GM11168 (cell line): ENCODE measurements around the gene YIPF7.

Experiments
- in situ Hi-C: fragments of 300-500 bp; cut with MboI; formaldehyde crosslinking; loops from one replicate; pipeline ENCODE4 v1.12.0; 2022; ENCODE audit warnings: low sequenced_read_pairs; ENCODE audit not compliant: unreplicated experiment

YIPF7 gene

GRCh38 chr4:44651425-44651824 is at the start of gene YIPF7:
Gene YIPF7, minus strand, starts transcription at chr4:44651625. Its CDS starts 1,525 bp downstream, at chr4:44650100.
- in situ Hi-C loops, result no loop called here

DNA sequence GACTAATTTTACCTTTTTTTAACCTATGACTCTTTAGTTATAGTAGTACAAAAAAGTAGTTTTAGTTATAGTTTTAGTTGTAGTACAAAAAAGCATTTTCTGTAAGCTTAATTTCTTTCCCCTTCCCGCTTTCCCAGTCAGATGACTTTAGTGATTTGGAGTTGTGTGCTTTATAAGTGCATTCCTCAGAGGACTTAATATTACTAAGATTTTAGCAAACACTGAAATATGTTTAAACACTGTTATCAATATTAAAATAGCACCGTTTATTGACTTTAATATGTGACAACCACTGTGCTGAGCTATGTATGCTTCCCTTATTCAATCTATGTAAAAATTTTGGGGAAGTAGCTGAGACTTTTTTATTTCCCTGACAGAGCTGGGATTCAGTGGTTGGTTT is 49.6 kb upstream of the YIPF7 start:
- in situ Hi-C loops, result no loop called here

GRCh38 chr4:44700427-44700826 is 49.0 kb upstream of the YIPF7 start:
- in situ Hi-C loops, result no loop called here

DNA sequence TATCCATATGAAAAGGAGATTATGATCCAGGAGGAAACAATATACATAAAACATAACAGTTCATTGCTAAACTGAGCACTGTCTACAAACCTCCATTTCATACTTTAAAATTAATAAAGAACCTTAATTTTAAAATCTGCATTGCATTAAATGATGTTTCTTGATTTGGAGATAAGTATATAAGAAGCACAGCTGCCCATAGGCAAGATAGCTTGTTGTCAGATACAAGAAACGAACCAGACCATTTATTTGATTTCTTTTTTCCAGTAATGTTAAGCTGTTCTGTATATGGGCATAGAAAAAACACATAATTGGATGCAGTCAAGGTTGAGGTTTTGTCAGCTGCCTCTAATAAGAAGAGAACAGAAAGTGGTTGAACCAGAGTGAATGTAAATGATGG is 33.2 kb upstream of the YIPF7 start:
- in situ Hi-C loops, result no loop called here

DNA sequence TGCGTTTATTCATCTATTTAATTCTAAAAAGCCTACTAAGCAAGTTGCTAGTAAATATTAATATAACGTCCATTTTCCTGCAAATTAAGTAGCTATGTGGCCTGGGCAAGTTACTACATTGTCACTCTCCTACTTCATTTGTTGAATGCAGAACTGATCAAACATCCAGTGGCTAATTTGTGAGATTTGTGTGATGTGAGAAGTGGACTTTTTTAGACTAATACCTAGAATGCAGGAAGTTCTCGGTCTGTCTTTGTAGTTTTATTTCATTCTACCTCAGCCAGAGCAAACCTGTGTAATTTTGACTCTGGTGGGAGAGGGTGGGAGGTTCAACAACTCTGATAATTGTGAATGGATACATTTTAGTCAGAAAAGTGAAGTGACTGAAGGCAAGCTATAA is 27.6 kb upstream of the YIPF7 start:
- in situ Hi-C loops, result no loop called here

DNA sequence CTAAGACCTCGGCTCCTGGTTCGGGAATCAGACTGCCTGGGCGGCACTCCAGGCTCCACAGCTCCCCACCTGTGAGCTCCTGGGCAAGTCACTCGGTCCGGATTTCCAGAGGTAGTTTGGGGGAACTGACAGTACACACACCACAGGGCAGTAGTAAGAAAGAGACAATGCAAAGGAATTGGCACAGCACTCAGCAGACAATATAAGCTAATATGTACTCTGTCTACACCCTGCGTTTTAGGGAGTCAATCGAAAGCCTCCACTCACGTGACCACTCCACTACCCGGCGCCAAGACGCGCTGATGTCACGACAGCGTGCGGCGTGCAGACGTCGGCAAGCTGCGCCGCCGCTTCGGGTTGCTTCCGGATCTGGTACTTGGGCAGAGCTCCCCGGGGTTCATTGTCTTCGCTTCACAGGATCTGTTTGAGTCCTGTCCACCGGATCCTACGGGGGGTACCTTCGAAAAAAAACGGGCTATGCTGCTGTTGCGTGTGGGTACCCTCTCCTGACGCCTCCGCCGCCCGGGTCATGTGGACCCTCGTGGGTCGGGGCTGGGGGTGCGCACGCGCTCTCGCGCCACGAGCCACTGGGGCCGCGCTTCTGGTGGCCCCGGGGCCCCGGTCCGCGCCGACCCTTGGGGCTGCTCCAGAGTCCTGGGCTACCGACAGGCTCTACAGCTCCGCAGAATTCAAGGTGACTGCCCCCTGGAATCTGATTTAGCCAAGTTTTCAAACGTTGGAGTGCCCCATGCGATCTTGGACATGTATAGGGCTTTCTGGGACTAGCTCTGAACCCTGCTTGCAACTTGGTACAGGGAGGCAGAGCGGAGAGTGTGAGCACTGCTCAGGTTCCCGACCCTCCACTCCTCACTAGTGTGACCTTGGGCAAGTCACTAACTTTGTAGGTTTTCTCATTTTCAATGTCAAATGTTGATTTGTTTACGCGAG is 26.9 kb upstream of the YIPF7 start, which contains the start of gene GUF1:
Gene GUF1, plus strand, starts transcription at position 327 of the 948 bp plus-strand sequence. Its CDS starts 203 bp downstream, at position 530.
- in situ Hi-C loops, result no loop called here

GRCh38 chr4:44675366-44675765 is 23.9 kb upstream of the YIPF7 start:
- in situ Hi-C loops, result no loop called here

GRCh38 chr4:44674471-44674870 is 23.0 kb upstream of the YIPF7 start:
- in situ Hi-C loops, result no loop called here

GRCh38 chr4:44671636-44672035 is 20.2 kb upstream of the YIPF7 start:
- in situ Hi-C loops, result no loop called here

DNA sequence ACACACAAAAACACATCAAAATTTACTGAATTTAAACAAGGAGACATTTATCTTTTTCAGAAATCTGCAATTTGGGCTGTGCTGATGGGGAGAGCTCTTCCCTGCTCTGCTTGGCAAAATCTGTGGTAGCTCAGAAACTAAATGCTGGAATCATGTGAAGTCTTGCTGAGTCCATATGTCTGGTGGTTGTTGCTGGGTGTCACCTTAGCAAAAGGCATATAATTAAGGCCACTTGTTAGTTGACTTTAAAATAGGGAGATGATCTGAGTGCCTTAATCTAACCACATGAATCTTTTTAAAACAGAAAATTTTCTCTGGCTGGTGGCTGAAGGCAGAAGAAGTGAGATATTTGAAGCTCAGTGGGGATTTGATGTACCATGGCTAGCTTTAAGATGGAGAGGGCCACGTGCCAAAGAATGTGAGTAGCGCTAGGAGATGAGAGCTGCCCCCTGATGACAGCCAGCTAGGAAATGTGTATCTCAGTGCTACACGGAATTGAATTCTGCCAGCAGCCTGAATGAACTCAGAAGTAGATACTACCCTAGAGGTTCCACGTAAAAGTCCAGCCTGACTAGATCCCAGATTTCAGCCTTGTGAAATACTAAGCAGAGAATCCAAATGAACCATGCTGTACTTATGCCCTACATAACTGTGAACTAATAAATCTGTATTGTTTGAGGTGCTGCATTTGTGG is 19.2 kb upstream of the YIPF7 start:
- in situ Hi-C loops, result no loop called here

GRCh38 chr4:44668526-44668925 is 17.1 kb upstream of the YIPF7 start:
- in situ Hi-C loops, result no loop called here

DNA sequence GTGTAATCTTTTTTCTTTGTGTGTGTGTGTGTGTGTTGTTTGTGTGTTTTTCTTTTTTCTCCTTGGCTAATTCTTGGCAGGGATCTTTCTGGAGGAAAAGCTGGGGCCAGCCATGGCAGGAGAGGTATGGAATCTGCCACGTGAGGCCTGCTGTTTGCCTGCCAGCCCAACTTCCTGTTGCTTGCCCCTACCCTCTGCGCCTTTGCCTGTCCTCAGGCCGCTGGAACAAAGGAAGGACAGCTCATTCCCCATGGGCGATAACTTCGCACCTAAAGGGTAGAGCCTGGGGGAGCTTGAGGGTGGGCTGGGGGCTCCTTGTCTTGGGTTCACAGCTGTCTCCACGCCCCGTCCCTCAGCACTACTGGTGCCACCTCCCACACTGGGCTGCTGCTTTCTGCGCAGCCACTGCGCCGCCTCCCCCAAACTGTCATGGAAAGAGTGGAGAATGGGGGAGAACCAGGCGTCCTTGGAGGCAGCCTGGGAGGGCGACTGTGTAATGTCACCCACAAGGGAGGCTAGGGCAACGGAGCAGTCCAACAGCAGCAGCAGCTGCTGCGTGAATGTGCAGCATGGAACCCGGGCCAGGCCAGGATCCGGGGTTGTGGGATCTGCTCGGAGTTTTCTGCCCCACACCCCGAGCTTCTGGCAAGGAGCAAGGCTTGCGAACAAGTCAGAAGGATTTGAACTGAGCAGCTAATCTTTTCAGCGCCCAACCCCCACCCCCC is 12.3 kb upstream of the YIPF7 start:
- in situ Hi-C loops, result no loop called here

GRCh38 chr4:44662623-44663005 is 11.2 kb upstream of the YIPF7 start:
- in situ Hi-C loops, result no loop called here

DNA sequence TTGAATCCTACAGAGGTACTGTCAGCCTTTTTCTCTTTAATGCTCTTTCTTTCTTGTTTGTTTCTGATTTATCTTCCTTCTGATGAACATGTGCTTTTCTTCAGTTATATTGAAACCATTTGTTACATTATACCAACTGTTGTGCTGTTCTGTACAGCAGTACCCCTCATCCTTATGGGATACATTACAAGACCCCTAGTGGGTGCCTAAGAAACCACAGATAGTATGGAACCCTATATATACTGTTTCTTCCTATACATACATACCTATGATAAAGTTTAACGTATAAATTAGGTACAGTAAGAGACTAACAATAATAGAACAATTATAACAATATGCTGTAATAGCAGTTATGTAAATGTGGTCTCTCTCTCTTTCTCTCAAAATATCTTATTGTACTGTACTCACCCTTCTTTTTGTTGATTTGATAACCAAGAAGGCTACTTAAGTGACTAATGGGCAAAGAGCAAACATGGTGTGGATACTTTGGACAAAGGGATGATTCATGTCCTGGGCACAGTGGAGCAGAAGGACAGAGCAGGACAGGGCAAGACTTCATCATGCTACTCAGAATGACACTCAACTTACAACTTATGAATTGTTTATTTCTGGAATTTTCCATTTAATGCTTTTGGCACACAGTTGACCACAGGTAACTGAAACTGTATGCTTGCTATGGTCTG is 10.7 kb upstream of the YIPF7 start:
- in situ Hi-C loops, result no loop called here

DNA sequence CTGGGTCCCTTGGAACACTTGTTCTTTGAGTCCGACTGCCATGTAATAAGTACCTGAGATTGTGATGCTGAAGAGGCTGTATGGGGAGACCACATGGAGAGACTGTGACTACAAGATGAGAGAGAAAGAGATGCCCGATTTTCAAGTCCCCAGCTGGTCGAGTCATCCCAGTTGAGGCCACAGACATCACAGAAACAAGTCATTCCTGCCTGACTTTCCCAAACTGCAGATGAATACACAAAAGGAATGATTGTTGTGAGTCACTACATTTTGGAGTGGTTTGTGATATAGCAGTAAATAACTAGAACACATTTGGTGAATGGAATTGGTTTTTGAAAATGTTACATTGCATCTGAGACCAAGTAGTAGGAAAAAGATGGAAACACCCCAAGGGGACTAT is 9.0 kb upstream of the YIPF7 start:
- in situ Hi-C loops, result no loop called here

GRCh38 chr4:44652002-44652401 is 577 bp upstream of the YIPF7 start:
- in situ Hi-C loops, result no loop called here

DNA sequence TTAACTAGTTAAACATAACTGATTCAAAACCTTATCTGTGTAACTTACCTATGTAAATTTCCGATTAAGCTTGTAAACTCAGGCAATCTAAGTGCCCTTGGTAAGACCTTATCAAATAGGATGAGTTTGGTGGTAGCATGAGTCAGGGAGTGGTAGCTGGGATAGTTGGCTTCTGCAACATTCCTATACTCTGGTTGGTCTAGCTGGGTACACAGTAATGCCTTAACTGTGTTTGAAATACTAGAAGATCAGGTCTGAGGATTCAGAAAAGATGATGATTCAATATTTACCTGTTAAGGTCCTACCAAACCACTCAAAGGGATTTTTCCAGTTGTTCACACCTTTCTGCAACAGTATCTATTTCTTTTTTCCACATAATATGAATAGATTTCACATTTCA is 5.3 kb downstream of the YIPF7 start:
- in situ Hi-C loops, result no loop called here

- in situ Hi-C loops, result no loop called here
Measured at GRCh38 chr4:44638091-44638490, 13.3 kb downstream of the YIPF7 start.

- in situ Hi-C loops, result no loop called here
Measured at GRCh38 chr4:44632733-44633132, 18.7 kb downstream of the YIPF7 start.

DNA sequence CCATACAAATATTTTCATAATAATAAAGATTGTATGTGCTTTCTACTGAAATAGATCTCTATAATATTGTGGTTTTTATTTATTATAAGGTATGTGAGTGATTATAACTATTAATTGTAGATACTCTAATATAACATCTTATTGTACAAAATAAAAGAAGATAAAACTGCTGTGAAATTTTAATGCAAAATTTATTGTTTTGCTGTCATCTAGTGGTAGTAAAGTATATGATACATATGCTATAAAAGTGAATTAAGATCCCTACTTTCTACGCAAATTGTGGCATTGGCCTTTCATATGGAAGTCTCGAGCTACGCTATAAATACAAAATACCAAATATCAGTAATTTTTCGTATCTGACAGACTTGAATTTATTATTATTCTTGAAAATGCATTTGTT is 19.3 kb downstream of the YIPF7 start:
- in situ Hi-C loops, result no loop called here
